GM21576 (cell line): Measurements from ENCODE around the gene TNKS1BP1.
A peak's percentile ranks its signal among the peaks of the same experiment; 100 is the strongest.
"Not testable (repeated sequence)": the region's sequence is repeated elsewhere in the genome, so short reads cannot be mapped to it uniquely, and the experiment has no call there.

Source experiments
- ATAC-seq: cut with Tn5 transposase; IDR thresholded peaks from one replicate; pipeline ENCODE4 v1.9.1; 2021; ENCODE audit warnings: mild to moderate bottlenecking, moderate library complexity; ENCODE audit not compliant: unreplicated experiment

Gene TNKS1BP1

GRCh38 chr11:57356268-57356667, 31.5 kb upstream of the TNKS1BP1 start:
- no peak for ATAC-seq

- ATAC-seq = no peak
Observed at GRCh38 chr11:57354699-57355098, 29.9 kb upstream of the TNKS1BP1 start.

GRCh38 chr11:57353852-57354251, 29.1 kb upstream of the TNKS1BP1 start:
- no peak for ATAC-seq

GRCh38 chr11:57353446-57353845, 28.7 kb upstream of the TNKS1BP1 start:
- no peak for ATAC-seq

- no peak for ATAC-seq
Observed at GRCh38 chr11:57353036-57353435, 28.3 kb upstream of the TNKS1BP1 start.

- no peak for ATAC-seq
Observed at GRCh38 chr11:57349491-57350274, 24.9 kb upstream of the TNKS1BP1 start.

- ATAC-seq = no peak
Observed at GRCh38 chr11:57348636-57349313, 24.0 kb upstream of the TNKS1BP1 start.

- ATAC-seq = no peak
Observed at GRCh38 chr11:57348052-57348451, 23.3 kb upstream of the TNKS1BP1 start.

- ATAC-seq = no peak
Observed at GRCh38 chr11:57347336-57347735, 22.6 kb upstream of the TNKS1BP1 start.

- peak; percentile 62 for ATAC-seq
Observed at GRCh38 chr11:57345555-57346211, 20.9 kb upstream of the TNKS1BP1 start.

- no peak for ATAC-seq
Observed at GRCh38 chr11:57344826-57345225, 20.1 kb upstream of the TNKS1BP1 start.

- no peak for ATAC-seq
Observed at GRCh38 chr11:57343825-57344224, 19.1 kb upstream of the TNKS1BP1 start.

- ATAC-seq = no peak
Observed at GRCh38 chr11:57342702-57343101, 17.9 kb upstream of the TNKS1BP1 start.

GRCh38 chr11:57341250-57341808, 16.6 kb upstream of the TNKS1BP1 start:
- no peak for ATAC-seq

- no peak for ATAC-seq
Observed at GRCh38 chr11:57340039-57340615, 15.4 kb upstream of the TNKS1BP1 start.

GRCh38 chr11:57339328-57339727, 14.6 kb upstream of the TNKS1BP1 start:
- ATAC-seq = no peak

GRCh38 chr11:57338142-57338541, 13.4 kb upstream of the TNKS1BP1 start, which contains the start of gene P2RX3:
Gene P2RX3 (plus strand): TSS chr11:57338352. CDS start chr11:57338551, 199 bp downstream.
- no peak for ATAC-seq

- not testable (repeated sequence) for ATAC-seq
Observed at GRCh38 chr11:57336856-57337255, 12.1 kb upstream of the TNKS1BP1 start.

GRCh38 chr11:57336111-57336666, 11.4 kb upstream of the TNKS1BP1 start:
- no peak for ATAC-seq

GRCh38 chr11:57335343-57336110, 10.8 kb upstream of the TNKS1BP1 start, which contains the start of gene SSRP1:
Gene SSRP1 (minus strand): TSS chr11:57335892. CDS start chr11:57335121, 771 bp downstream.
- peak; percentile 98 for ATAC-seq
